ENCODE data around the gene ACOXL. TPM values are rescaled to one million over a fixed set of nuclear protein-coding genes. Genes with fewer than 3 reads are reported as not detected.

The ACOXL gene
- total and polyA plus RNA-seq, 10 of the 15 experiments (the other 5 are each of a cell fraction or from before 2014, with no cell fraction given): 0.05 to 1.3 (median 0.71) TPM

- no peaks in the 10 kb centered on the region for H3K27me3 ChIP-seq (replicated peaks in 1 of 2; ENCODE audit: control insufficient read depth in 2 of 2, insufficient read depth in 2 of 2, low read length in 1 of 2)
- TF ChIP-seq JUNB (IDR thresholded peaks at IDR 0.05) (peak; percentile 43; the same call in 1 of the 2 replicates), SMAD1 (IDR thresholded peaks at IDR 0.05; ENCODE audit: low read depth, partially characterized antibody) (no peak), RUNX3 (IDR thresholded peaks at IDR 0.05; ENCODE audit: low read length) (peak; percentile 25; the same call in 1 of the 2 replicates), ATF3 (IDR thresholded peaks at IDR 0.05; ENCODE audit: borderline replicate concordance, extremely low read depth, low read depth, low read length) (no peak), PAX5 (IDR thresholded peaks at IDR 0.05; ENCODE audit: borderline replicate concordance, low read depth, low read length) (no peak), NFXL1 (IDR thresholded peaks at IDR 0.05; ENCODE audit: borderline replicate concordance) (no peak), ZNF622 (IDR thresholded peaks at IDR 0.05) (no peak), ZNF274 (IDR thresholded peaks at IDR 0.05; ENCODE audit: insufficient read depth, insufficient read length) (no peak), SP1 (IDR thresholded peaks at IDR 0.05; ENCODE audit: low read depth, low read length) (no peak), IKZF2 (IDR thresholded peaks at IDR 0.05) (peak in 1 of 2 experiments; percentile 19; a peak in 1 of 4 replicates), RELB (IDR thresholded peaks at IDR 0.05; ENCODE audit: low read depth) (peak; percentile 22; the same call in 1 of the 2 replicates), ELK1 (IDR thresholded peaks at IDR 0.05; ENCODE audit: low read depth, low read length) (no peak), CREM (IDR thresholded peaks at IDR 0.05; ENCODE audit: low read depth) (no peak; the same call in 1 of the 2 replicates), IKZF1 (conservative IDR thresholded peaks at IDR 0.05) (0 out of 2 replicates have a peak, but pooled peaks have one; percentile 28), NFIC (IDR thresholded peaks at IDR 0.05; ENCODE audit: low read depth, low read length) (peak; percentile 36; the same call in 1 of the 2 replicates)
- TF ChIP-seq, protein P1, sequence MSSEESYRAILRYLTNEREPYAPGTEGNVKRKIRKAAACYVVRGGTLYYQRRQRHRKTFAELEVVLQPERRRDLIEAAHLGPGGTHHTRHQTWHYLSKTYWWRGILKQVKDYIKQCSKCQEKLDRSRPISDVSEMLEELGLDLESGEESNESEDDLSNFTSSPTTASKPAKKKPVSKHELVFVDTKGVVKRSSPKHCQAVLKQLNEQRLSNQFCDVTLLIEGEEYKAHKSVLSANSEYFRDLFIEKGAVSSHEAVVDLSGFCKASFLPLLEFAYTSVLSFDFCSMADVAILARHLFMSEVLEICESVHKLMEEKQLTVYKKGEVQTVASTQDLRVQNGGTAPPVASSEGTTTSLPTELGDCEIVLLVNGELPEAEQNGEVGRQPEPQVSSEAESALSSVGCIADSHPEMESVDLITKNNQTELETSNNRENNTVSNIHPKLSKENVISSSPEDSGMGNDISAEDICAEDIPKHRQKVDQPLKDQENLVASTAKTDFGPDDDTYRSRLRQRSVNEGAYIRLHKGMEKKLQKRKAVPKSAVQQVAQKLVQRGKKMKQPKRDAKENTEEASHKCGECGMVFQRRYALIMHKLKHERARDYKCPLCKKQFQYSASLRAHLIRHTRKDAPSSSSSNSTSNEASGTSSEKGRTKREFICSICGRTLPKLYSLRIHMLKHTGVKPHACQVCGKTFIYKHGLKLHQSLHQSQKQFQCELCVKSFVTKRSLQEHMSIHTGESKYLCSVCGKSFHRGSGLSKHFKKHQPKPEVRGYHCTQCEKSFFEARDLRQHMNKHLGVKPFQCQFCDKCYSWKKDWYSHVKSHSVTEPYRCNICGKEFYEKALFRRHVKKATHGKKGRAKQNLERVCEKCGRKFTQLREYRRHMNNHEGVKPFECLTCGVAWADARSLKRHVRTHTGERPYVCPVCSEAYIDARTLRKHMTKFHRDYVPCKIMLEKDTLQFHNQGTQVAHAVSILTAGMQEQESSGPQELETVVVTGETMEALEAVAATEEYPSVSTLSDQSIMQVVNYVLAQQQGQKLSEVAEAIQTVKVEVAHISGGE (CRISPR knock-in tag; IDR thresholded peaks at IDR 0.05): no peak
- CTCF ChIA-PET: interaction anchor here (1.2 kb wide), 1 partner anchor 13 kb away, joined by 4 read pairs; no protein-coding TSS in a partner anchor
- H3K9ac ChIP-seq (ENCODE audit: control insufficient read depth, insufficient read depth, low read length): no peak overlapping the region
- no peak overlapping the region for H2AFZ ChIP-seq (ENCODE audit: control insufficient read depth, low read depth, low read length)
- POLR2A ChIA-PET: interaction anchor here (1.7 kb wide), 1 partner anchor 63 kb away, joined by 4 read pairs; no protein-coding TSS in a partner anchor
- peaks cover 12% of the 10 kb centered on the region for H3K4me1 ChIP-seq (ENCODE audit: control insufficient read depth, insufficient read depth, low read length)
- no peaks in the 10 kb centered on the region; the same call in 2 of the 3 replicates for H3K9me3 ChIP-seq (replicated peaks; ENCODE audit: control insufficient read depth, insufficient read depth, low read length)
- intact Hi-C loops (cut with micrococcal nuclease; ENCODE audit: unreplicated experiment) (no loop called here), in situ Hi-C loops (cut with MboI) (loop anchor here (10.0 kb wide), 1 partner anchor 58 kb away; no protein-coding TSS in a partner anchor)
- no TSS peak for BruUV-seq (replicated peaks)
- SMC1A ChIA-PET (ENCODE audit: uncharacterized antibody, unreplicated experiment): interaction anchor here (1.1 to 1.7 kb wide), 5 partner anchors 13 to 73 kb away, joined by 3 to 8 read pairs (median 5); no protein-coding TSS in a partner anchor
- no peaks in the 10 kb centered on the region for H4K20me1 ChIP-seq (ENCODE audit: control insufficient read depth, insufficient read depth)
- no peak for DNase-seq (ENCODE audit: low read depth, low spot score)
- H3K36me3 ChIP-seq (ENCODE audit: control insufficient read depth in 2 of 2, insufficient read depth in 2 of 2, low read length in 1 of 2): no peaks in the 10 kb centered on the region
- peak; percentile 57 for ATAC-seq
- H3K79me2 ChIP-seq (ENCODE audit: control insufficient read depth, insufficient read depth, low read length): no peaks in the 10 kb centered on the region
- WGBS (ENCODE audit: insufficient coverage, insufficient replicate concordance, low lambda C conversion rate, missing lambda C conversion rate): 0% methylated on average over 2 of the region's 2 CpGs
- H3K4me2 ChIP-seq (ENCODE audit: control insufficient read depth, insufficient read depth): no peak overlapping the region
- RAD21 ChIA-PET (ENCODE audit: unreplicated experiment): no interaction called here
- no peak for FAIRE-seq
- H3K27ac ChIP-seq (ENCODE audit: control insufficient read depth, insufficient read depth): no peak overlapping the region
- no peak overlapping the region for H3K4me3 ChIP-seq
Observed at GRCh38 chr2:110742412-110742811, 10.0 kb downstream of the ACOXL start.

All from GM12878 (cell line).